ENCODE results near the gene SHF. TPM values are rescaled to one million over a fixed set of nuclear protein-coding genes. Genes with fewer than 3 reads are reported as not detected.

The SHF gene
- total RNA-seq, 1 donor from 2014 or later = 7.1 TPM

- no peak for ATAC-seq
- H3K4me3 ChIP-seq = no peak overlapping the region
- H3K27me3 ChIP-seq = no peaks in the 10 kb centered on the region
- intact Hi-C loops (cut with DNase I) = no loop called here
- no peaks in the 10 kb centered on the region for H3K9me3 ChIP-seq
- DNase-seq = no peak
- H3K4me1 ChIP-seq = peaks cover 7% of the 10 kb centered on the region
- no peak for TF ChIP-seq CTCF (IDR thresholded peaks at IDR 0.05)
- H3K36me3 ChIP-seq = peaks cover 24% of the 10 kb centered on the region
- H3K27ac ChIP-seq = no peak overlapping the region
These were observed 29.8 kb downstream of the SHF start for GRCh38 chr15:45157974-45158373.

- peaks cover 3% of the 10 kb centered on the region for H3K4me1 ChIP-seq
- ATAC-seq (no peak), DNase-seq (no peak)
- no peak for TF ChIP-seq CTCF (IDR thresholded peaks at IDR 0.05)
- H3K27me3 ChIP-seq = no peaks in the 10 kb centered on the region
- intact Hi-C loops (cut with DNase I) = no loop called here
- H3K9me3 ChIP-seq = no peaks in the 10 kb centered on the region
- no peak overlapping the region for H3K27ac ChIP-seq
- H3K4me3 ChIP-seq = no peak overlapping the region
- H3K36me3 ChIP-seq = peaks cover 30% of the 10 kb centered on the region
These were observed 30.9 kb downstream of the SHF start for GRCh38 chr15:45156744-45157455.

- TF ChIP-seq CTCF (IDR thresholded peaks at IDR 0.05) = no peak
- ATAC-seq (no peak), DNase-seq (no peak)
- intact Hi-C loops (cut with DNase I) = no loop called here
- Histone ChIP-seq H3K4me3 (no peak overlapping the region), H3K9me3 (no peaks in the 10 kb centered on the region), H3K27ac (no peak overlapping the region), H3K27me3 (no peaks in the 10 kb centered on the region), H3K4me1 (peaks cover under 1% of the 10 kb centered on the region), H3K36me3 (peaks cover 29% of the 10 kb centered on the region)
These were observed 32.0 kb downstream of the SHF start for GRCh38 chr15:45155739-45156138.

- intact Hi-C loops (cut with DNase I) = no loop called here
- DNase-seq = no peak
- H3K27me3 ChIP-seq = no peaks in the 10 kb centered on the region
- H3K9me3 ChIP-seq = no peaks in the 10 kb centered on the region
- H3K4me1 ChIP-seq = no peaks in the 10 kb centered on the region
- no peak for TF ChIP-seq CTCF (IDR thresholded peaks at IDR 0.05)
- no peak overlapping the region for H3K4me3 ChIP-seq
- ATAC-seq = peak; percentile 6
- no peak overlapping the region for H3K27ac ChIP-seq
- H3K36me3 ChIP-seq = peaks cover 52% of the 10 kb centered on the region
These were observed 35.6 kb downstream of the SHF start for GRCh38 chr15:45151998-45152828.

GRCh38 chr15:45150997-45151396, 36.8 kb downstream of the SHF start:
- intact Hi-C loops (cut with DNase I) = no loop called here
- Histone ChIP-seq H3K27ac (no peak overlapping the region), H3K4me1 (peaks cover 5% of the 10 kb centered on the region), H3K4me3 (no peak overlapping the region), H3K36me3 (peaks cover 49% of the 10 kb centered on the region), H3K27me3 (no peaks in the 10 kb centered on the region), H3K9me3 (no peaks in the 10 kb centered on the region)
- TF ChIP-seq CTCF (IDR thresholded peaks at IDR 0.05) = no peak
- ATAC-seq = no peak
- DNase-seq = no peak

All from upper lobe of right lung (tissue), 1 donor.